ENCODE data around the gene PDCD10. TPM values are rescaled to one million over a fixed set of nuclear protein-coding genes. Genes with fewer than 3 reads are reported as not detected.
A peak's percentile ranks its signal among the peaks of the same experiment; 100 is the strongest.

Gene PDCD10
- total and polyA plus RNA-seq, 11 donors = 12.6 to 72.4 (median 41.1) TPM

DNA sequence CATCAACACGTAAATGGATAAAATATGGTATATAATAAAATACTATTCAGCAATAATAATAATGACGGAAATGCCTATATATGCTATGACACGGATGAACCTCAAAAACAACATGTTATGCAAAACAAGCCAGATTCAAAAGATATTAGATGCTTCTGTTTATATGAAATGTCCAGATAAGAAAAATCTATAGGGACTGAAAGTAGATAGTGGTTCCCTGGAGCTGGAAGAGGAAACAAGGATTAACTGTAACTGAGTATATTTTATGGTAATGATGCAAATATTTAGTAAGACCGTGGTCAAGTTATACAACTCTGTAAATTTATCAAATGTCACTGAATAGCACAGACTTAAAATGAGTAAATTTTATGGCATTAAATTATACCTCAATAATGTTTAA is 55.2 kb downstream of the PDCD10 start:
- H3K9me3 ChIP-seq = peaks cover 0 to 21% (median 15%) of the 10 kb centered on the region in 12 donors
- H3K4me1 ChIP-seq = no peaks in the 10 kb centered on the region
- TF ChIP-seq POLR2A (IDR thresholded peaks at IDR 0.05) = no peak
- TF ChIP-seq, protein P1, sequence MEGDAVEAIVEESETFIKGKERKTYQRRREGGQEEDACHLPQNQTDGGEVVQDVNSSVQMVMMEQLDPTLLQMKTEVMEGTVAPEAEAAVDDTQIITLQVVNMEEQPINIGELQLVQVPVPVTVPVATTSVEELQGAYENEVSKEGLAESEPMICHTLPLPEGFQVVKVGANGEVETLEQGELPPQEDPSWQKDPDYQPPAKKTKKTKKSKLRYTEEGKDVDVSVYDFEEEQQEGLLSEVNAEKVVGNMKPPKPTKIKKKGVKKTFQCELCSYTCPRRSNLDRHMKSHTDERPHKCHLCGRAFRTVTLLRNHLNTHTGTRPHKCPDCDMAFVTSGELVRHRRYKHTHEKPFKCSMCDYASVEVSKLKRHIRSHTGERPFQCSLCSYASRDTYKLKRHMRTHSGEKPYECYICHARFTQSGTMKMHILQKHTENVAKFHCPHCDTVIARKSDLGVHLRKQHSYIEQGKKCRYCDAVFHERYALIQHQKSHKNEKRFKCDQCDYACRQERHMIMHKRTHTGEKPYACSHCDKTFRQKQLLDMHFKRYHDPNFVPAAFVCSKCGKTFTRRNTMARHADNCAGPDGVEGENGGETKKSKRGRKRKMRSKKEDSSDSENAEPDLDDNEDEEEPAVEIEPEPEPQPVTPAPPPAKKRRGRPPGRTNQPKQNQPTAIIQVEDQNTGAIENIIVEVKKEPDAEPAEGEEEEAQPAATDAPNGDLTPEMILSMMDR (IDR thresholded peaks at IDR 0.05) = no peak
- DNase-seq (no peak), ATAC-seq (no peak)
- no peaks in the 10 kb centered on the region for H3K27me3 ChIP-seq
- no peak overlapping the region for H3K27ac ChIP-seq
- no peak overlapping the region for H3K4me3 ChIP-seq
- peaks cover 0 to 73% (median 59%) of the 10 kb centered on the region in 9 donors for H3K36me3 ChIP-seq
- intact Hi-C loops (cut with DNase I) = no loop called here
- WGBS, 4 donors = 91 to 96% (median 93%) methylated on average over 4 of the region's 4 CpGs

DNA sequence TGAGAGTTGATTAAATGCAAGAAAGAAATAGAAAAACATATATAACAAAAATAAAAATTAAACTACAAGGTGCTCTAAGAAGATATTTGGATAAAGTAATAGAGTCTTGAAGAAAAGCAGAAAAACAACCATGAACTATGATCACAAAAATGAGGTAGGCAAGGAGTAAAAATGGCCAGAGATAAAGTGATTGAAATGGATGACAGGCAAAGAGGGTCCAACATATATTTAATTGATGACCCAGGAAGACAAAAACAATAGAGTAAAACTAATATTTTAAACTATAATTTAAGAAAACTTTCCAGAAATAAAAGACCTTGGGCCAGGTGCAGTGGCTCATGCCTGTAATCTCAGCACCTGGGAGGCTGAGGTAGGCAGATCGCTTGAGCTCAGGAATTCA is 58.8 kb downstream of the PDCD10 start:
- TF ChIP-seq, protein P1 (IDR thresholded peaks at IDR 0.05) = no peak
- no peak for TF ChIP-seq POLR2A (IDR thresholded peaks at IDR 0.05)
- Histone ChIP-seq H3K27ac (no peak overlapping the region), H3K36me3 (peaks cover 0 to 52% (median 33%) of the 10 kb centered on the region in 9 donors), H3K9me3 (peaks cover 0 to 42% (median 17%) of the 10 kb centered on the region in 12 donors), H3K4me3 (no peak overlapping the region), H3K4me1 (no peaks in the 10 kb centered on the region), H3K27me3 (no peaks in the 10 kb centered on the region)
- no peak for DNase-seq
- intact Hi-C loops (cut with DNase I) = no loop called here
- no peak for ATAC-seq
- 96 to 100% (median 99%) methylated on average over 1 of the region's 1 CpG for WGBS, 4 donors

DNA sequence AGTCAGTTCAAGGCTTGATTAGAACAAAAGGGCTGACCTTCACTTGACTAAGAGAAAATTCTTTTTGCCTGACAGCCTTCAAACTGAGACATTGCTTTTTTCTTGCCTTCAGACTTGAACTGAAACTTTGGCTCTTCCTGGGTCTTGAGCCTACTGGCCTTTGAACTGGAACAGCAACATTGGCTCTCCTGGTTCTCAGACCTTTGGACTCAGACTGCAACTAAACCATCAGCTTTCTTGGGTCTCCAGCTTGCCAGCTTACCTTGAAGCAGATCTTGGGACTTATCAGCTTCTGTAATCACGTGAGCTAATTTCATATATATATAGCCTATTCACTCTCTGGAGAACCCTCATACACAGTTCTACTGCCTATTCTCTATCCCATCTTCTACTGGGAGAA is 61.5 kb downstream of the PDCD10 start:
- TF ChIP-seq, protein P1 (IDR thresholded peaks at IDR 0.05) = no peak
- no peak for TF ChIP-seq POLR2A (IDR thresholded peaks at IDR 0.05)
- Histone ChIP-seq H3K36me3 (peaks cover 0 to 38% (median 20%) of the 10 kb centered on the region in 9 donors), H3K4me1 (no peaks in the 10 kb centered on the region), H3K9me3 (peaks cover 0 to 42% (median 17%) of the 10 kb centered on the region in 12 donors), H3K4me3 (no peak overlapping the region), H3K27ac (no peak overlapping the region), H3K27me3 (no peaks in the 10 kb centered on the region)
- no peak for DNase-seq
- intact Hi-C loops (cut with DNase I) = loop anchor here in 1 of 10 donors (5.0 kb wide), 1 partner anchor 281 kb away; no protein-coding TSS in a partner anchor
- WGBS, 4 donors = 85 to 97% (median 89%) methylated on average over 1 of the region's 1 CpG
- ATAC-seq = no peak

DNA sequence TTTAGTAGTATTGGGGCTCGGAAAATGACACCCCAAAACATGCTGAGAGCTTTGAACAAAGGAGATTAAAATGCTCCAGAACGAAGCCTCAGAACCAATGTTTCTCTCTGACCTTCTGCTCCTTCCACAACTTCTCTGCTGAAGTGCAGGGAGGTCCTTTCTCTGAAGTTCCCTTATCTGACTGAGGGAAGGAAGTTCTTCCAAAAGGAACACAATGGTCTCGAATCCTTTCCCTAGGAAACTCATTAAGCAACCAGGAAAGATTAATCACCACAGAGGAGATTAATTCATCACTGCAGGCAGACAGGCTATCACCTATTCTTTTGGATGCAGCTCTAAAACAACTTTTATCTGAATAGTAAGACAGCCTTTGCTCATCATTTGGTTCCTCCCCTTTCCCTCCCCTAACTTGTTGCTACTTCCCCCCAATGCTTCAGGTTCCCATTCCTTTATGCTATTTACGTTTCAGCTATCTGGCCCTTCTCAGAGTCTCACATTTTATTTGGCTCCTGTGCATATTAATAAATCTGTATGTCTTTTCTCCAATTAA is 62.7 kb downstream of the PDCD10 start:
- no peak overlapping the region for H3K4me3 ChIP-seq
- no peaks in the 10 kb centered on the region for H3K4me1 ChIP-seq
- intact Hi-C loops (cut with DNase I) = loop anchor here in 1 of 10 donors (5.0 kb wide), 1 partner anchor 280 kb away; no protein-coding TSS in a partner anchor
- H3K36me3 ChIP-seq = peaks cover 0 to 38% (median 20%) of the 10 kb centered on the region in 9 donors
- TF ChIP-seq POLR2A (IDR thresholded peaks at IDR 0.05) = no peak
- TF ChIP-seq, protein P1 (IDR thresholded peaks at IDR 0.05) = no peak
- WGBS, 4 donors = 65 to 76% (median 72%) methylated on average over 4 of the region's 4 CpGs
- DNase-seq = no peak
- ATAC-seq = peak in 3 of 4 donors; percentile 33 to 39 (median 34)
- H3K27me3 ChIP-seq = no peaks in the 10 kb centered on the region
- H3K27ac ChIP-seq = peak overlapping the region in 1 of 12 donors; percentile 55
- peaks cover 0 to 42% (median 17%) of the 10 kb centered on the region in 12 donors for H3K9me3 ChIP-seq
